K562 (cell line): ENCODE results near the gene GIMAP8.

ENCODE experiments used
- CBX3 ChIP-seq, 2 experiments: IDR thresholded peaks; 1 replicate in 1 of 2; 2 replicates in 1 of 2; pipeline ENCODE4 v1.6.1; 2012; ENCODE audit warnings: inconsistent platforms in 2 of 2, low read length in 2 of 2, borderline replicate concordance in 1 of 2, control low read depth in 1 of 2
- CBX5 ChIP-seq: IDR thresholded peaks from 2 replicates; pipeline ENCODE4 v1.6.1; 2014; ENCODE audit warnings: low read depth, borderline replicate concordance
- CEBPB ChIP-seq: fragments of 450-650 bp; IDR thresholded peaks from 2 replicates; pipeline ENCODE4 v1.6.1; 2016; ENCODE audit warnings: missing genetic modification characterization, missing compliant biosample characterization
- FOXK2 ChIP-seq, 2 experiments: fragments of 450-650 bp; IDR thresholded peaks in 1 of 2; conservative IDR thresholded peaks in 1 of 2; 2 replicates each; pipeline ENCODE4 v1.6.1; 2016; ENCODE audit warnings: low read depth in 2 of 2, mild to moderate bottlenecking in 1 of 2
- HMG20A ChIP-seq: fragments of 450-650 bp; formaldehyde crosslinking; conservative IDR thresholded peaks from 2 replicates; pipeline ENCODE4 v1.4.0; 2020; ENCODE audit warnings: mild to moderate bottlenecking, mixed read lengths
- KDM1A ChIP-seq, 2 experiments: fragments of 450-650 bp; IDR thresholded peaks; 2 replicates each; pipeline ENCODE4 v1.6.1; 2016; ENCODE audit warnings: mild to moderate bottlenecking in 2 of 2
- KDM4B ChIP-seq, 2 experiments: fragments of 450-650 bp in 1 of 2; sonication (generic) in 1 of 2; IDR thresholded peaks; 2 replicates each; pipeline ENCODE4 v1.6.1; 2016 to 2017; ENCODE audit warnings: borderline replicate concordance in 2 of 2, antibody characterized with exemption in 1 of 2, low read depth in 1 of 2, mild to moderate bottlenecking in 1 of 2
- POLR2A ChIP-seq: fragments of 450-650 bp; conservative IDR thresholded peaks from 2 replicates; pipeline ENCODE4 v1.6.1; 2016
- POLR2AphosphoS5 ChIP-seq: IDR thresholded peaks from 2 replicates; pipeline ENCODE4 v1.6.1; 2011; ENCODE audit warnings: mild to moderate bottlenecking, low read depth, low read length, moderate library complexity; ENCODE audit not compliant: control insufficient read depth, insufficient read depth
- SRF ChIP-seq, 2 experiments: fragments of 250-450, 450-650 bp in 1 of 2; sonication (Bioruptor Pico) in 1 of 2; sonication (generic) in 1 of 2; formaldehyde crosslinking; IDR thresholded peaks; 2 replicates each; pipeline versions ENCODE4 v1.5.0 to v1.5.1; 2020 to 2022; ENCODE audit warnings: mild to moderate bottlenecking in 1 of 2, missing genetic modification reagents in 1 of 2
- ZNF384 ChIP-seq: IDR thresholded peaks from 2 replicates; pipeline ENCODE4 v1.6.1; 2012; ENCODE audit warnings: low read depth, low read length, improper control_type of control experiment

GRCh38 chr7:150435047-150435389 lies 15.4 kb upstream of the GIMAP8 start:
- TF ChIP-seq ZNF384 (no peak), FOXK2 (conservative IDR thresholded peaks at IDR 0.05 in 1 of 2, IDR thresholded peaks at IDR 0.05 in 1 of 2; ENCODE audit: low read depth in 2 of 2) (no peak), KDM4B (IDR thresholded peaks at IDR 0.05; ENCODE audit: borderline replicate concordance in 2 of 2, low read depth in 1 of 2) (no peak), HMG20A (CRISPR knock-in tag) (no peak), SRF (CRISPR knock-in tag; IDR thresholded peaks at IDR 0.05) (no peak), CEBPB (no peak), CBX3 (IDR thresholded peaks at IDR 0.05; ENCODE audit: borderline replicate concordance in 1 of 2, low read length in 2 of 2) (no peak), POLR2AphosphoS5 (no peak), KDM1A (IDR thresholded peaks at IDR 0.05) (no peak), POLR2A (no peak), CBX5 (no peak)
